Mucosa of gallbladder (tissue), 1 donor: ENCODE results near the gene OR4C3. TPM values are rescaled to one million over a fixed set of nuclear protein-coding genes. Genes with fewer than 3 reads are reported as not detected.
A peak's percentile ranks its signal among the peaks of the same experiment; 100 is the strongest.
"Not testable (repeated sequence)": the region's sequence is repeated elsewhere in the genome, so short reads cannot be mapped to it uniquely, and the experiment has no call there.

Experiments used
- DNase-seq: peaks from one replicate; pipeline ENCODE4 v3.0.0-alpha.2; 2020; ENCODE audit warnings: low spot score
- total RNA-seq: library from RNA; stranded (reverse); gene quantifications from one replicate; pipeline ENCODE4 v1.2.1, GENCODE V29; 2021
- donor health status: DM: no; HTN: no; CAD: no.

OR4C3 gene
- not detected for total RNA-seq

- DNase-seq = not testable (repeated sequence)
Observed at GRCh38 chr11:48324620-48325019, at the start of gene OR4C3. TSS of gene OR4C3 (plus strand) at chr11:48324920. CDS start at chr11:48325022, 102 bp downstream.

- no peak for DNase-seq
Observed at GRCh38 chr11:48305923-48306322, 18.8 kb upstream of the OR4C3 start, which contains the start of gene OR4S1. TSS of gene OR4S1 (plus strand) at chr11:48306223. CDS start at chr11:48306223, 0 bp downstream.

- DNase-seq = peak; percentile 62
Observed at GRCh38 chr11:48307760-48308386, 16.8 kb upstream of the OR4C3 start.

- not testable (repeated sequence) for DNase-seq
Observed at GRCh38 chr11:48313590-48313989, 11.1 kb upstream of the OR4C3 start.

GRCh38 chr11:48319813-48320212 is 4.9 kb upstream of the OR4C3 start:
- DNase-seq = not testable (repeated sequence)

GRCh38 chr11:48341466-48341865 is 16.7 kb downstream of the OR4C3 start:
- DNase-seq = no peak

GRCh38 chr11:48342505-48342904 is 17.8 kb downstream of the OR4C3 start:
- not testable (repeated sequence) for DNase-seq

- not testable (repeated sequence) for DNase-seq
Observed at GRCh38 chr11:48346286-48346685, 21.6 kb downstream of the OR4C3 start.

- DNase-seq = no peak
Observed at GRCh38 chr11:48354013-48354412, 29.3 kb downstream of the OR4C3 start.

- DNase-seq = no peak
Observed at GRCh38 chr11:48354677-48355076, 30.0 kb downstream of the OR4C3 start.

- DNase-seq = not testable (repeated sequence)
Observed at GRCh38 chr11:48361289-48361688, 36.6 kb downstream of the OR4C3 start.

GRCh38 chr11:48366365-48366764 is 41.6 kb downstream of the OR4C3 start, which contains the start of gene OR4C5:
TSS of gene OR4C5 (minus strand) at chr11:48366465. CDS start at chr11:48366465, 0 bp downstream.
- no peak for DNase-seq

Other genes starting within 250 kb of the OR4C3 start
- not detected for gene OR4B1, start 108.1 kb upstream of the OR4C3 start, total RNA-seq
- not detected for gene OR4X2, start 79.8 kb upstream of the OR4C3 start, total RNA-seq
- not detected for gene OR4X1, start 61.1 kb upstream of the OR4C3 start, total RNA-seq
- gene OR4S1, start 18.7 kb upstream of the OR4C3 start, total RNA-seq = not detected
- gene OR4C5, start 41.5 kb downstream of the OR4C3 start, total RNA-seq = not detected
- not detected for gene OR4A47, start 163.9 kb downstream of the OR4C3 start, total RNA-seq